Neural cell (in vitro differentiated cells): ENCODE results near the gene LYPD3. TPM values are rescaled to one million over a fixed set of nuclear protein-coding genes. Genes with fewer than 3 reads are reported as not detected.

ENCODE experiments used
- H2AFZ ChIP-seq: fragments of 200-600, 300-800 bp; sonication (generic), shearing (Covaris generic); 2 replicates; pipeline ENCODE4 v1.6.0; 2014; ENCODE audit warnings: low read depth, mild to moderate bottlenecking, antibody characterized with exemption, low read length, moderate library complexity
- H3F3A ChIP-seq: fragments of 200-600 bp; shearing (Covaris generic); 2 replicates; pipeline ENCODE4 v1.6.1; 2016; ENCODE audit warnings: mild to moderate bottlenecking, moderate library complexity, mixed read lengths, antibody characterized with exemption, low read length; ENCODE audit not compliant: insufficient read depth, poor library complexity, severe bottlenecking
- H3K27ac ChIP-seq: fragments of 200-600, 300-800 bp; sonication (generic), shearing (Covaris generic); 2 replicates; pipeline ENCODE4 v1.5.1; 2014; ENCODE audit warnings: mild to moderate bottlenecking, low read length, moderate library complexity
- H3K27me3 ChIP-seq: fragments of 300-800, 200-600 bp; sonication (generic), shearing (Covaris generic); 2 replicates; pipeline ENCODE4 v1.6.0; 2014; ENCODE audit warnings: mild to moderate bottlenecking, low read depth, low read length, moderate library complexity; ENCODE audit not compliant: insufficient read depth
- H3K36me3 ChIP-seq: fragments of 300-800, 200-600 bp; sonication (generic), shearing (Covaris generic); 2 replicates; pipeline ENCODE4 v1.5.1; 2014; ENCODE audit warnings: mild to moderate bottlenecking, antibody characterized with exemption, low read length, moderate library complexity; ENCODE audit not compliant: insufficient read depth
- H3K4me2 ChIP-seq: fragments of 300-800, 200-600 bp; sonication (generic), shearing (Covaris generic); 2 replicates; pipeline ENCODE4 v1.6.0; 2014; ENCODE audit warnings: mild to moderate bottlenecking, low read length
- H3K4me3 ChIP-seq: fragments of 300-800, 200-600 bp; sonication (generic), shearing (Covaris generic); 2 replicates; pipeline ENCODE4 v1.5.1; 2014; ENCODE audit warnings: mild to moderate bottlenecking, low read length, moderate library complexity
- H3K79me2 ChIP-seq: fragments of 200-600 bp; shearing (Covaris generic); replicated peaks from 2 replicates; pipeline ENCODE4 v1.6.0; 2014; ENCODE audit warnings: mild to moderate bottlenecking, low read length, moderate library complexity; ENCODE audit not compliant: insufficient read depth
- H3K9ac ChIP-seq: fragments of 300-800, 200-600 bp; sonication (generic), shearing (Covaris generic); 2 replicates; pipeline ENCODE4 v1.6.1; 2016; ENCODE audit warnings: mild to moderate bottlenecking, low read length, mixed read lengths
- H3K9me2 ChIP-seq: fragments of 200-600 bp; shearing (Covaris generic); 2 replicates; pipeline ENCODE4 v1.6.1; 2016; ENCODE audit warnings: mild to moderate bottlenecking, low read length, mixed read lengths; ENCODE audit not compliant: insufficient read depth
- H3K9me3 ChIP-seq: fragments of 200-600, 300-800 bp; sonication (generic), shearing (Covaris generic); 2 replicates; pipeline ENCODE4 v1.6.1; 2016; ENCODE audit warnings: mild to moderate bottlenecking, mixed run types, low read length, moderate library complexity, mixed read lengths
- H4K20me1 ChIP-seq: fragments of 200-600 bp; shearing (Covaris generic); 2 replicates; pipeline ENCODE4 v1.6.1; 2016; ENCODE audit warnings: mild to moderate bottlenecking, mixed run types; ENCODE audit not compliant: insufficient read depth
- CTCF ChIP-seq: fragments of 450-650 bp; IDR thresholded peaks from 2 replicates; pipeline ENCODE4 v1.5.1; 2014; ENCODE audit warnings: antibody characterized with exemption, mild to moderate bottlenecking, moderate library complexity; ENCODE audit not compliant: poor library complexity, severe bottlenecking
- EP300 ChIP-seq: fragments of 450-650 bp; conservative IDR thresholded peaks from 2 replicates; pipeline ENCODE4 v1.6.1; 2014; ENCODE audit warnings: antibody characterized with exemption, mild to moderate bottlenecking, moderate library complexity; ENCODE audit not compliant: poor library complexity, severe bottlenecking
- EZH2 ChIP-seq: fragments of 200-600, 300-800 bp; shearing (Covaris generic), sonication (generic); IDR thresholded peaks from 2 replicates; pipeline ENCODE4 v1.6.1; 2014; ENCODE audit warnings: antibody characterized with exemption, low read length, borderline replicate concordance, mild to moderate bottlenecking; ENCODE audit not compliant: insufficient read depth, poor library complexity, severe bottlenecking
- MXI1 ChIP-seq: fragments of 450-650 bp; conservative IDR thresholded peaks from 2 replicates; pipeline ENCODE4 v1.6.1; 2014; ENCODE audit warnings: antibody characterized with exemption, mild to moderate bottlenecking; ENCODE audit not compliant: poor library complexity, severe bottlenecking
- POLR2AphosphoS5 ChIP-seq: IDR thresholded peaks from 2 replicates; pipeline ENCODE4 v1.6.1; 2012
- RAD21 ChIP-seq: fragments of 450-650 bp; conservative IDR thresholded peaks from 2 replicates; pipeline ENCODE4 v1.6.1; 2014; ENCODE audit warnings: antibody characterized with exemption, mild to moderate bottlenecking, moderate library complexity
- REST ChIP-seq: IDR thresholded peaks from 2 replicates; pipeline ENCODE4 v1.6.1; 2012; ENCODE audit warnings: borderline replicate concordance
- SMC3 ChIP-seq: fragments of 450-650 bp; conservative IDR thresholded peaks from 2 replicates; pipeline ENCODE4 v1.6.1; 2014; ENCODE audit warnings: antibody characterized with exemption, mild to moderate bottlenecking, moderate library complexity; ENCODE audit not compliant: poor library complexity
- TAF1 ChIP-seq: IDR thresholded peaks from 2 replicates; pipeline ENCODE4 v1.6.1; 2012; ENCODE audit warnings: low read depth
- polyA plus RNA-seq: library from polyadenylated mRNA; depleted of rRNA; stranded (reverse); fragments of >200 nt; gene quantifications from 2 replicates; pipeline ENCODE4 v1.2.3, GENCODE V29; 2014

The LYPD3 gene
- polyA plus RNA-seq, 1 donor from 2014 or later, result not detected

GRCh38 chr19:43457809-43458208, 7.6 kb downstream of the LYPD3 start:
- H3K36me3 ChIP-seq, result no peaks in the 10 kb centered on the region
- H3K27ac ChIP-seq, result no peak overlapping the region
- no peaks in the 10 kb centered on the region for H3K27me3 ChIP-seq
- no peaks in the 10 kb centered on the region for H4K20me1 ChIP-seq
- no peaks in the 10 kb centered on the region for H3K9me3 ChIP-seq
- no peaks in the 10 kb centered on the region for H3K9me2 ChIP-seq
- H2AFZ ChIP-seq, result no peak overlapping the region
- H3K4me2 ChIP-seq, result no peak overlapping the region
- no peak overlapping the region for H3K9ac ChIP-seq
- H3K79me2 ChIP-seq, result no peaks in the 10 kb centered on the region
- H3F3A ChIP-seq, result no peaks in the 10 kb centered on the region
- no peak overlapping the region for H3K4me3 ChIP-seq
- no peak for TF ChIP-seq EP300
- no peak for TF ChIP-seq MXI1
- TF ChIP-seq EZH2, result no peak
- TF ChIP-seq RAD21, result no peak
- no peak for TF ChIP-seq SMC3
- no peak for TF ChIP-seq REST
- TF ChIP-seq CTCF, result no peak
- no peak for TF ChIP-seq POLR2AphosphoS5
- TF ChIP-seq TAF1, result no peak

DNA sequence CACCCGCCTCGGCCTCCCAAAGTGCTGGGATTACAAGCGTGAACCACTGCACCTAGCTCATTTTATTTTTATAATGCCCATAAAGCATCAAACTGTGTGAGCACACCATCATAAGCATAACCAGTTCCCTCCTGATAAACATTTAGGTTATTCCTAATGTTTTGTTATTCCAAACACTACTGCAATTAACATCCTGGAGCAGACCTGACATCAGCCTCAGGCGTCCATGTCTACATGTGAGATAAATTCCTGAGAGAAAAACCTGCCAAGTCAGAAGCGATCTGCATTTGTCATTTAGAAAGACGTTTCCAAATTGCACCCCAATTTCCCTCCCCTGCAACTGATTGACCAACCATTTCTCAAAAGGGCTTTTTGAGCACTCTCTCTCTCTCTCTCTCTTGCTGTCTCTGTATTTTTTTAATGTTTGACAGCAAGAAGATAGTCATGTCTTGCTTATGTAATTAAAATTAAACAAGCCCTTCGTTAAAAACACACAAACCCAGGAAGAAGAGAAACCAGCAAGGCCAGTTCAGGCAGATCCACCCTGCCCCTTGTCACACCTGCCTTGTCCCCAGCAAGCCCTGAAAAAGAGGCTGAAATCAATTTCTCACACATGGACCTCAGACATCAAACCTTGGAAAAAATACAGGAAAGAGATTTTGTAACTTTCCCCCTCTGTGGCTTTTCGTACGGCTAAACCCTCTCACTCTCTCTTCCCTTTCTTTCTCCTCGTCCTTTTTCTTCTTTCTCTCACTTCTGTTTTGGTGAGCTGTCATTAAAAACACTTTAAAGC, 9.9 kb downstream of the LYPD3 start:
- Histone ChIP-seq H3K4me2 (no peak overlapping the region), H3K36me3 (no peaks in the 10 kb centered on the region), H3K79me2 (no peaks in the 10 kb centered on the region), H3K9me2 (no peaks in the 10 kb centered on the region), H3K27me3 (no peaks in the 10 kb centered on the region), H3K9ac (no peak overlapping the region), H3K27ac (no peak overlapping the region), H4K20me1 (no peaks in the 10 kb centered on the region), H3F3A (no peaks in the 10 kb centered on the region), H2AFZ (no peak overlapping the region), H3K9me3 (no peaks in the 10 kb centered on the region), H3K4me3 (no peak overlapping the region)
- TF ChIP-seq RAD21 (no peak), SMC3 (no peak), CTCF (no peak), MXI1 (no peak), POLR2AphosphoS5 (no peak), EP300 (no peak), TAF1 (no peak), REST (no peak), EZH2 (no peak)
